B cell (primary cell): ENCODE data around the gene ASPA.
"Not testable (repeated sequence)": the region's sequence is repeated elsewhere in the genome, so short reads cannot be mapped to it uniquely, and the experiment has no call there.

Experiments used
- CTCF ChIP-seq: fragments of 200-600 bp; IDR thresholded peaks from one replicate; pipeline ENCODE4 v1.8.0; 2022; ENCODE audit warnings: antibody characterized with exemption, mild to moderate bottlenecking
- EZH2 ChIP-seq: IDR thresholded peaks from 2 replicates; pipeline ENCODE4 v1.6.1; 2012; ENCODE audit warnings: borderline replicate concordance, low read depth, mild to moderate bottlenecking, moderate library complexity, low read length; ENCODE audit not compliant: insufficient read depth, poor library complexity, severe bottlenecking

- TF ChIP-seq CTCF, EZH2: not testable (repeated sequence)
Measured at GRCh38 chr17:3514167-3514566, 38.4 kb downstream of the ASPA start.
